Keratinocyte (primary cell): Measurements from ENCODE around the gene ADPRS. TPM values are rescaled to one million over a fixed set of nuclear protein-coding genes. Genes with fewer than 3 reads are reported as not detected.

ENCODE experiments used
- DNase-seq: peaks from one replicate; pipeline ENCODE4 v3.0.0-alpha.2; 2011; ENCODE audit warnings: low read depth, missing footprints, low spot score
- FAIRE-seq: peaks from 2 replicates; lab custom pipeline; 2011; peaks lifted over from hg19 to GRCh38; lab: Jason Lieb, UNC
- H2AFZ ChIP-seq: 2 replicates; pipeline ENCODE4 v1.6.0; 2012; ENCODE audit warnings: low read length, control low read depth, inconsistent platforms; ENCODE audit not compliant: control insufficient read depth
- H3K27ac ChIP-seq: 2 replicates; pipeline ENCODE4 v1.5.1; 2011; ENCODE audit warnings: low read length; ENCODE audit not compliant: control insufficient read depth, insufficient read depth
- H3K27me3 ChIP-seq: 3 replicates; pipeline ENCODE4 v1.6.0; 2011; ENCODE audit warnings: low read length; ENCODE audit not compliant: control insufficient read depth, insufficient read depth; ENCODE audit errors: extremely low read depth
- H3K36me3 ChIP-seq, 2 experiments: 2 replicates in 1 of 2; 3 replicates in 1 of 2; pipeline ENCODE4 v1.5.1; 2011; ENCODE audit warnings: low read length in 2 of 2, mild to moderate bottlenecking in 1 of 2; ENCODE audit not compliant: control insufficient read depth in 2 of 2, insufficient read depth in 2 of 2; ENCODE audit errors: extremely low read depth in 1 of 2
- H3K4me1 ChIP-seq: 3 replicates; pipeline ENCODE4 v1.5.1; 2011; ENCODE audit warnings: low read length; ENCODE audit not compliant: control insufficient read depth, insufficient read depth; ENCODE audit errors: extremely low read depth
- H3K4me2 ChIP-seq: 3 replicates; pipeline ENCODE4 v1.6.0; 2011; ENCODE audit warnings: low read depth, low read length; ENCODE audit not compliant: control insufficient read depth, insufficient read depth; ENCODE audit errors: extremely low read depth
- H3K4me3 ChIP-seq, 3 experiments: fragments of 200-600 bp in 1 of 3; sonication (generic) in 1 of 3; 2 replicates in 2 of 3; 3 replicates in 1 of 3; pipeline ENCODE4 v1.5.1; 2011 to 2016; ENCODE audit warnings: low read length in 3 of 3, mild to moderate bottlenecking in 3 of 3, control low read depth in 2 of 3, inconsistent platforms in 1 of 3, low read depth in 1 of 3, mixed read lengths in 1 of 3, mixed run types in 1 of 3, moderate library complexity in 1 of 3; ENCODE audit not compliant: control insufficient read depth in 2 of 3, insufficient read depth in 2 of 3; ENCODE audit errors: extremely low read depth in 1 of 3
- H3K79me2 ChIP-seq: 2 replicates; pipeline ENCODE4 v1.6.0; 2012; ENCODE audit warnings: low read length; ENCODE audit not compliant: control insufficient read depth, insufficient read depth
- H3K9ac ChIP-seq: 3 replicates; pipeline ENCODE4 v1.6.0; 2011; ENCODE audit warnings: low read length; ENCODE audit not compliant: control insufficient read depth, insufficient read depth; ENCODE audit errors: extremely low read depth
- H3K9me1 ChIP-seq: 3 replicates; pipeline ENCODE4 v1.6.0; 2011; ENCODE audit warnings: low read length; ENCODE audit not compliant: control insufficient read depth, insufficient read depth; ENCODE audit errors: extremely low read depth
- H3K9me3 ChIP-seq: 2 replicates; pipeline ENCODE4 v1.5.1; 2012; ENCODE audit warnings: low read depth, low read length; ENCODE audit not compliant: control insufficient read depth
- H4K20me1 ChIP-seq: 3 replicates; pipeline ENCODE4 v1.6.0; 2011; ENCODE audit warnings: low read length; ENCODE audit not compliant: control insufficient read depth, insufficient read depth; ENCODE audit errors: extremely low read depth
- EZH2 ChIP-seq: IDR thresholded peaks from one replicate; pipeline ENCODE4 v1.6.1; 2012; ENCODE audit warnings: inconsistent platforms, mild to moderate bottlenecking, low read length, moderate library complexity
- dilution Hi-C: fragments of 300-500 bp; cut with MboI; formaldehyde crosslinking; loops from one replicate; pipeline ENCODE4 v1.7.0; 2020; ENCODE audit warnings: low sequenced_read_pairs; ENCODE audit not compliant: extremely low pct_ligation_motif_present
- polyA plus RNA-seq, 5 experiments: library from polyadenylated mRNA; depleted of rRNA in 3 of 5; stranded (reverse) in 3 of 5; stranded (forward) in 1 of 5; unstranded in 1 of 5; fragments of >200 nt; gene quantifications; 1 replicate in 1 of 5; 2 replicates in 3 of 5; 3 replicates in 1 of 5; pipeline versions ENCODE4 v1.2.1 to v1.2.3, GENCODE V29; 2011 to 2012; ENCODE audit warnings: missing spikeins in 2 of 5, low read depth in 1 of 5, low replicate concordance in 1 of 5
- TF ChIP-seq, protein P1 (sequence below), 3 experiments: IDR thresholded peaks in 1 of 3; conservative IDR thresholded peaks in 1 of 3; optimal IDR thresholded peaks in 1 of 3; 2 replicates in 2 of 3; 3 replicates in 1 of 3; pipeline versions ENCODE3 to v1.5.1; 2011; ENCODE audit warnings: low read length in 3 of 3, mild to moderate bottlenecking in 3 of 3, moderate library complexity in 2 of 3, control low read depth in 1 of 3, inconsistent platforms in 1 of 3; ENCODE audit not compliant: insufficient read depth in 2 of 3; ENCODE audit errors: extremely low read depth in 1 of 3

Gene ADPRS
- polyA plus RNA-seq, 1 donor (not counting 4 experiments of a cell fraction or from before 2014, with no cell fraction given), result 33.1 TPM

DNA sequence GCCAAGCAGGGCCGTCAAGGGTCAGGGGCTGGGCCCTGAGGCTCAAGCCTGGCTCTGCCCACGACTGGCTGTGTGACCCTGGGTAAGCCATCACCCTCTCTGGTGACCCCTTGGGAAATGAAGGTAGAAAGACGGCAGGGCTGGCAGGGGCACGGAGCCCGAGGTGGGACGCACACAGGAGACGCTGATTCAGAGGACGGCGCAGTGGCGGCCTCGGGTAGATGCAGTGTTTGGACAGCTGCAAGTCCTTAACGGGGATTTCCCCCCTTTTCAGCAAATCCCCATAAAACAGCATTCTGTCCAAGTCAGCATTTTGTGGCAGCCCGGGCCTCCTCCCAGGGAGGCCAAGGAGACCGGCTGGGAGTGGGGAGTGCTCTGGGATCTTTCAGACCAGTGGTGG is 19.6 kb downstream of the ADPRS start:
- no peaks in the 10 kb centered on the region for H3K36me3 ChIP-seq
- H3K79me2 ChIP-seq, result no peaks in the 10 kb centered on the region
- H3K9me3 ChIP-seq, result no peaks in the 10 kb centered on the region
- no peaks in the 10 kb centered on the region for H3K9me1 ChIP-seq
- H2AFZ ChIP-seq, result no peak overlapping the region
- TF ChIP-seq EZH2, result no peak
- TF ChIP-seq, protein P1, sequence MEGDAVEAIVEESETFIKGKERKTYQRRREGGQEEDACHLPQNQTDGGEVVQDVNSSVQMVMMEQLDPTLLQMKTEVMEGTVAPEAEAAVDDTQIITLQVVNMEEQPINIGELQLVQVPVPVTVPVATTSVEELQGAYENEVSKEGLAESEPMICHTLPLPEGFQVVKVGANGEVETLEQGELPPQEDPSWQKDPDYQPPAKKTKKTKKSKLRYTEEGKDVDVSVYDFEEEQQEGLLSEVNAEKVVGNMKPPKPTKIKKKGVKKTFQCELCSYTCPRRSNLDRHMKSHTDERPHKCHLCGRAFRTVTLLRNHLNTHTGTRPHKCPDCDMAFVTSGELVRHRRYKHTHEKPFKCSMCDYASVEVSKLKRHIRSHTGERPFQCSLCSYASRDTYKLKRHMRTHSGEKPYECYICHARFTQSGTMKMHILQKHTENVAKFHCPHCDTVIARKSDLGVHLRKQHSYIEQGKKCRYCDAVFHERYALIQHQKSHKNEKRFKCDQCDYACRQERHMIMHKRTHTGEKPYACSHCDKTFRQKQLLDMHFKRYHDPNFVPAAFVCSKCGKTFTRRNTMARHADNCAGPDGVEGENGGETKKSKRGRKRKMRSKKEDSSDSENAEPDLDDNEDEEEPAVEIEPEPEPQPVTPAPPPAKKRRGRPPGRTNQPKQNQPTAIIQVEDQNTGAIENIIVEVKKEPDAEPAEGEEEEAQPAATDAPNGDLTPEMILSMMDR (optimal IDR thresholded peaks at IDR 0.05 in 1 of 3, IDR thresholded peaks at IDR 0.05 in 1 of 3, conservative IDR thresholded peaks at IDR 0.05 in 1 of 3; ENCODE audit: extremely low read depth in 1 of 3, insufficient read depth in 2 of 3, low read length in 3 of 3), result no peak
- no peaks in the 10 kb centered on the region for H3K27me3 ChIP-seq
- FAIRE-seq (no peak), DNase-seq (no peak)
- no peak overlapping the region for H3K4me2 ChIP-seq
- dilution Hi-C loops, result no loop called here
- peak overlapping the region; percentile 53 for H3K9ac ChIP-seq
- H4K20me1 ChIP-seq, result no peaks in the 10 kb centered on the region
- H3K4me1 ChIP-seq, result peaks cover 14% of the 10 kb centered on the region
- H3K27ac ChIP-seq, result no peak overlapping the region
- no peak overlapping the region for H3K4me3 ChIP-seq

DNA sequence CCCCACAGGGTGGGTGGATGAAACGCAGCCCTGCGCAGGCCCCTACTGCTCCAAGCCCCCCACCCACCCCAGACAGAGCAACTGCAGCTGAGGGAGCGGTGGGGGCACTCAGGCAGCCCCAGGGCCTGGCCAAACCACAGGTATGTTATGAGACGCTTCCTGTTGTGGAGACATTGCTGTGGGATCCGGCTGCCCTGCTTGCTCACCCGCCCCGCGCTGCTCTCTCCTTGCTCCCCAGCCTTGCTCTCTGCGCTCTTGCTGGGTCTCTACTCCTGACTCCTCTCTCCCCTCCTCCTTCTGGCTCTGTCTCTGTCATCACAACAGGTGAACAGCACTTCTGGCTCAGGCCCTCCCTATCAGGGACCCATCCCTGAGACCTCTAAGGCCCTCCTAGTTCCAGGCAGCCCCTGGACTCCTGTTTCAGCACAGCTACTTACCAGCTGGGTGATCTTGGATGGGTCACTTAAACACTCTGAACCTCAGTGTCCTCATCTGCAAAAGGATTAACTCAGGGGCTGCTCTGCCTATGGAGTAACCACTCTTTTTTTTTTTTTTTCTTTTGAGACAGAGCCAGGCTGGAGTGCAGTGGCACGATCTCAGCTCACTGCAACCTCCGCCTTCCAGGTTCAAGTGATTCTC is 20.5 kb downstream of the ADPRS start:
- FAIRE-seq (peak; percentile 72), DNase-seq (no peak)
- H3K4me3 ChIP-seq, result no peak overlapping the region
- no peak for TF ChIP-seq EZH2
- TF ChIP-seq, protein P1 (optimal IDR thresholded peaks at IDR 0.05 in 1 of 3, IDR thresholded peaks at IDR 0.05 in 1 of 3, conservative IDR thresholded peaks at IDR 0.05 in 1 of 3; ENCODE audit: extremely low read depth in 1 of 3, insufficient read depth in 2 of 3, low read length in 3 of 3), result no peak
- H3K27me3 ChIP-seq, result no peaks in the 10 kb centered on the region
- H3K4me1 ChIP-seq, result peaks cover 14% of the 10 kb centered on the region
- peak overlapping the region; percentile 53 for H3K4me2 ChIP-seq
- peak overlapping the region; percentile 53 for H3K9ac ChIP-seq
- dilution Hi-C loops, result no loop called here
- H3K9me3 ChIP-seq, result no peaks in the 10 kb centered on the region
- H3K27ac ChIP-seq, result peak overlapping the region; percentile 34
- no peaks in the 10 kb centered on the region for H4K20me1 ChIP-seq
- no peaks in the 10 kb centered on the region for H3K9me1 ChIP-seq
- H2AFZ ChIP-seq, result peak overlapping the region; percentile 76
- no peaks in the 10 kb centered on the region for H3K79me2 ChIP-seq
- H3K36me3 ChIP-seq, result no peaks in the 10 kb centered on the region
